ENCODE data around the gene DROSHA.
"Not testable (repeated sequence)": the region's sequence is repeated elsewhere in the genome, so short reads cannot be mapped to it uniquely, and the experiment has no call there.

Gene DROSHA, protein sequence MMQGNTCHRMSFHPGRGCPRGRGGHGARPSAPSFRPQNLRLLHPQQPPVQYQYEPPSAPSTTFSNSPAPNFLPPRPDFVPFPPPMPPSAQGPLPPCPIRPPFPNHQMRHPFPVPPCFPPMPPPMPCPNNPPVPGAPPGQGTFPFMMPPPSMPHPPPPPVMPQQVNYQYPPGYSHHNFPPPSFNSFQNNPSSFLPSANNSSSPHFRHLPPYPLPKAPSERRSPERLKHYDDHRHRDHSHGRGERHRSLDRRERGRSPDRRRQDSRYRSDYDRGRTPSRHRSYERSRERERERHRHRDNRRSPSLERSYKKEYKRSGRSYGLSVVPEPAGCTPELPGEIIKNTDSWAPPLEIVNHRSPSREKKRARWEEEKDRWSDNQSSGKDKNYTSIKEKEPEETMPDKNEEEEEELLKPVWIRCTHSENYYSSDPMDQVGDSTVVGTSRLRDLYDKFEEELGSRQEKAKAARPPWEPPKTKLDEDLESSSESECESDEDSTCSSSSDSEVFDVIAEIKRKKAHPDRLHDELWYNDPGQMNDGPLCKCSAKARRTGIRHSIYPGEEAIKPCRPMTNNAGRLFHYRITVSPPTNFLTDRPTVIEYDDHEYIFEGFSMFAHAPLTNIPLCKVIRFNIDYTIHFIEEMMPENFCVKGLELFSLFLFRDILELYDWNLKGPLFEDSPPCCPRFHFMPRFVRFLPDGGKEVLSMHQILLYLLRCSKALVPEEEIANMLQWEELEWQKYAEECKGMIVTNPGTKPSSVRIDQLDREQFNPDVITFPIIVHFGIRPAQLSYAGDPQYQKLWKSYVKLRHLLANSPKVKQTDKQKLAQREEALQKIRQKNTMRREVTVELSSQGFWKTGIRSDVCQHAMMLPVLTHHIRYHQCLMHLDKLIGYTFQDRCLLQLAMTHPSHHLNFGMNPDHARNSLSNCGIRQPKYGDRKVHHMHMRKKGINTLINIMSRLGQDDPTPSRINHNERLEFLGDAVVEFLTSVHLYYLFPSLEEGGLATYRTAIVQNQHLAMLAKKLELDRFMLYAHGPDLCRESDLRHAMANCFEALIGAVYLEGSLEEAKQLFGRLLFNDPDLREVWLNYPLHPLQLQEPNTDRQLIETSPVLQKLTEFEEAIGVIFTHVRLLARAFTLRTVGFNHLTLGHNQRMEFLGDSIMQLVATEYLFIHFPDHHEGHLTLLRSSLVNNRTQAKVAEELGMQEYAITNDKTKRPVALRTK (N-terminal part only)

GRCh38 chr5:31531888-31532547, at the start of gene DROSHA, which contains the start of gene C5orf22:
TSS of gene DROSHA (minus strand) at chr5:31532093. CDS start at chr5:31529059, 3,034 bp downstream.
TSS of gene C5orf22 (plus strand) at chr5:31532301. CDS start at chr5:31532393, 92 bp downstream.
- in situ Hi-C loops (cut with MboI; ENCODE audit: low sequenced_read_pairs), result no loop called here

- in situ Hi-C loops (cut with MboI; ENCODE audit: low sequenced_read_pairs), result loop anchor here (25.0 kb wide), 1 partner anchor 508 kb away; no protein-coding TSS in a partner anchor
Measured at GRCh38 chr5:31579558-31579957, 47.7 kb upstream of the DROSHA start.

DNA sequence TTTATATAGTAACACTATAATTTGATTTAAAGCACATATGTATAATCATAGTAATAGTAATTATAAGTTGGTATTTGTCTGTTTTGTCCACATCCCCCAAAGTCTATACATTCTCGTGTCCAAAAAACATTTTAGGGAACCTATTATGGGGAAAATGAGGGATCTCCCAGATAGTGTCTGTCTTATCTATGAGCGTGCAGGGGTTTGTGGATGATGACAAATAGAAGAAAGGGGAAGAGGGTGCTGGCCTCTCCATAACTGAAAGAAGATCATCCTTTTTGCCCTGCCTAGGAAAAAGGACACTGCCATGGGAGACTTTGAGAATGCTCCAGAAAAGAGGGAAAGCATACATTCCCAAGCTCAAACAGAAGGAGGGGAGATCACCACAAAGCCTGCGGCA, 45.5 kb upstream of the DROSHA start:
- in situ Hi-C loops (cut with MboI; ENCODE audit: low sequenced_read_pairs), result loop anchor here (25.0 kb wide), 1 partner anchor 510 kb away; no protein-coding TSS in a partner anchor

GRCh38 chr5:31574772-31575171, 42.9 kb upstream of the DROSHA start:
- in situ Hi-C loops (cut with MboI; ENCODE audit: low sequenced_read_pairs), result loop anchor here (25.0 kb wide), 1 partner anchor 513 kb away; no protein-coding TSS in a partner anchor

DNA sequence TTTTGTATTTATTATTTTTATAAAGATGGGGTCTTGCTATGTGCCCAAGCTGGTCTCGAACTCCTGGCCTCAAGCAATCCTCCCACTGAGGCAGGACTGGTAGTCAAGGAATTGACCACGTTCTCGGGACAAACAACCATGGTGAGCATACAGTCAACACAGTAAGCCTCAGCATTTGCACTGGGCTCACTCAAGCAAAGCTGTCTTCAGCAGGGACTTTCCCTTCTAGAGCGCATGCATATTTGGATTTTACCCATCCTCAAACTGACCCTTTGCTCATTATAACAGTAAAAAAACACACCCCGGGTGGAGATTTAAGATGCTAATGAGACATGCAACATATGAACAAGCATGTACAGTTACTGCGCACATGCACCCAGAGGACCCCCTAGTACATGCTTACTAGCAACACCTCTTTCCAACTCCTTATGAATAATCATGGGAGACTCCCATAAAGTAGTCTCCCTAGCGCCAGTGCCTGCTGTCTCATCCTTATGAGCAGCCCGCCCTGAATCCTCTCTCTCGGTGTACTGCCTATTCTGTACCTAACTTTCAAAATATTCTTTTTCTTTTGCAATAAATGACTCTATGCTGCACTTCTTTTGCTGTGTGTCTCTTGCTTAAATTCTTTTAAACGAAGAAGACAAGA, 41.7 kb upstream of the DROSHA start:
- in situ Hi-C loops (cut with MboI; ENCODE audit: low sequenced_read_pairs), result no loop called here

- in situ Hi-C loops (cut with MboI; ENCODE audit: low sequenced_read_pairs), result no loop called here
Measured at GRCh38 chr5:31569068-31569467, 37.2 kb upstream of the DROSHA start.

- in situ Hi-C loops (cut with MboI; ENCODE audit: low sequenced_read_pairs), result no loop called here
Measured at GRCh38 chr5:31568302-31568835, 36.5 kb upstream of the DROSHA start.

- in situ Hi-C loops (cut with MboI; ENCODE audit: low sequenced_read_pairs), result not testable (repeated sequence)
Measured at GRCh38 chr5:31566362-31566761, 34.5 kb upstream of the DROSHA start.

GRCh38 chr5:31563216-31563615, 31.3 kb upstream of the DROSHA start:
- in situ Hi-C loops (cut with MboI; ENCODE audit: low sequenced_read_pairs), result no loop called here

DNA sequence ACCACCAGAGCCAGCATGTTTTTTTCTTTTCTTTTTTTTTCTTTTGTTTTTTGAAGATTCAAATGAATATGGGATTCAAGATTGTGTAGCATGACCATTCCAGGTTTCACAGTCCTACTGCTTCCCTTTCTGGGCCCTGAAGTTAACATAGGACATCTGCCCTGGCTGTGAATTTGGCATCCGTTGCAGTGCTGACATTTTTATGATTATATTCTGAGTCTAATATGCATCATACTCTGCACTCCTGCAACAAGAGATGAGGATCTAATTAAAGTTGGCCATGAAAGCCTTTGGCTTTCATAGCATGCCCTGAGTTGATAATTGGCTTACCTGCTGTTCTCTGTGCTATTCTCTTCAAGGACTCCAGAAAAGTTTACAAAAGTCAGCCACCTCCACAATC, 30.1 kb upstream of the DROSHA start:
- in situ Hi-C loops (cut with MboI; ENCODE audit: low sequenced_read_pairs), result no loop called here

DNA sequence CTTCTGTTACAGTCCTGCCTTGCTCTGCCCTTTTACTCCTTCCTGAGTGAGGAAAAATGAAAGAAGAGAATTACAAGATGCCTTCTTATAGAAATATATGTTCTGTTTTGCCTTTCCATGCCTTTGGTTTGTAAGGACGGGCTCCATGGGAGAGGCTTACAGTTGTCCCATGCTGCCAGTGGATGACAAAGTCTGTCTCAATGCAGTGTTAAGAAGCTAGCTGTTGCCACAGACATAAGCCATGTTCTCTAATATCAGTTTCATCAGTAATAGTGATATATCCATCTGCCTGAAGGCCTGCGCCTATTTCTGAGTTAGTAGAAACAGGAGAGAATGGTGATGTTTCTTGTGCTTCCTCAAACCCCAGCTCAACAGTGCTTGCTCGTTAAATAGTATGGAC, 28.0 kb upstream of the DROSHA start:
- in situ Hi-C loops (cut with MboI; ENCODE audit: low sequenced_read_pairs), result no loop called here

DNA sequence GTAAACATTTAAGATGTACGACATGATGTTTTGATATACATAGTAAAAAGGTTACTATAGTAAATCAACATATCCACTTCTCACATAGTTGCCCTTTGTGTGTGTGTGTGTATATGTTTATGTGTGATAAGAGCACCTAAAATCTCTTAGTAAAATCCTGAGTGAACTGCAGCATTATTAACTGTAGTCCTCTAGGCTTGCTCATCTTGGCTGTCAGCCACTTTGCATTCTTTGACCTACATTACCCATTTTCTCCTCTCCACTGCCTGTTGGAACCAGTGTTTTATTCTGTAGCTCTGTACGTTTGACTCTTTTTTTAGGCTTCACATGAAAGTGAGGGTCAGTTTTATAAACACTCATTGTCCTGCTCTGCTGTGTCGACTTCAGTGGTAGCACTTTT, 24.6 kb upstream of the DROSHA start:
- in situ Hi-C loops (cut with MboI; ENCODE audit: low sequenced_read_pairs), result no loop called here

DNA sequence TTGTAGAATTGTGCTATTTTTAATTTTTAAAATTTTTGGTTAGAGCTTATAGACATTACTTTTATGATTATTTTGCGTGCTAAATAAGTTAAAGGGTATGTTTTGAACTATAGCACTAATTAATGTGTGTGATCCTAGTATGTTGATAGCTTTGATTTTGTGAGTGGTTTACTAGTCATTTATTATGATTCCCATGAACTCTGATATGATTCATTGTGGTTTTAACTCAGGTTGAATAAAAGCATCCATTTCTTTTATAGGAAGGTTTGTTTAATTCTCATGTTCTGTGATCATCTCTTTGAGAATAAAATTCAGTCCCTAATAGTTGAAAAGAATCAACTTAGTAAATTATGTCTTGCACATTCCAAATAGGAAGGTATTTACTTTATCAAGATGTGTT, 22.7 kb upstream of the DROSHA start:
- in situ Hi-C loops (cut with MboI; ENCODE audit: low sequenced_read_pairs), result no loop called here

- in situ Hi-C loops (cut with MboI; ENCODE audit: low sequenced_read_pairs), result no loop called here
Measured at GRCh38 chr5:31553863-31554262, 22.0 kb upstream of the DROSHA start.

DNA sequence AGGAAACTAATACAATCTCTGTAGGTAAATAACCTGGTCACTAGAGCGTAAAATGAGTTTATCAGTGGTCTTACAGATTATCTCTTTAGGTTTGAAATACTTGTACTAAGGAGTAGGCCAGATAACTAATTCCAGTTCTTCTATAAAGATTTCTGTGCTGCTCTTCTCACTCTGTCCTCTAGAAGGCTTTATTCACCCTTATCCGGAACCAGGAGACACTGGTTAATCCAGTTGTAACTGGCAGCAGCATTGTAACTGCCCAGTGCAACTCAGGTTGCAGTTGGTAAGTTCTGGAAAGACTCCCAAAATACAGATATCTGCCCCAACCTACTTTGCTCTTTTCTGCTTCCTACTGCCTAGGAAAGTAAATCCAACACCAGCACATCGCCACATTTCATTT, 20.0 kb upstream of the DROSHA start:
- in situ Hi-C loops (cut with MboI; ENCODE audit: low sequenced_read_pairs), result no loop called here

GRCh38 chr5:31549114-31549513, 17.2 kb upstream of the DROSHA start:
- in situ Hi-C loops (cut with MboI; ENCODE audit: low sequenced_read_pairs), result not testable (repeated sequence)

- in situ Hi-C loops (cut with MboI; ENCODE audit: low sequenced_read_pairs), result no loop called here
Measured at GRCh38 chr5:31537851-31538250, 6.0 kb upstream of the DROSHA start.

DNA sequence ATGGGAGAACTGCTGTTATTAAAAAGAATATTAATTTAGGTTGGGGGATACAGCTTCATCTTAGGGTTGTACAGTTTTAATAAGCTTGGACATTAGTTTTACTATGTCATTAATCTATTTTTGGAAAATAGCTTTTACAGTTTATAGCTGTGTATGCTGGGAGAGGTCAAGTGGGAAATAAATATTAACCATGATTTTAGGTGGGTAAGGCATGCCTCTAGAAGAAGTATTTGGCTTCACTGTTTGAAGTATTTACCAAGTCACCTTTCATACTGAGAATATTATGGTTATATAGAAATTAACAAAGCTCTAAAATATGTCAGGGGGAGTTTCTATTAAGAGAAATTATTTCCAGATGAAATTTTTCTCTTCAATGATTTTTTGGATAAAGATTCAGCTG, 5.5 kb upstream of the DROSHA start:
- in situ Hi-C loops (cut with MboI; ENCODE audit: low sequenced_read_pairs), result no loop called here

DNA sequence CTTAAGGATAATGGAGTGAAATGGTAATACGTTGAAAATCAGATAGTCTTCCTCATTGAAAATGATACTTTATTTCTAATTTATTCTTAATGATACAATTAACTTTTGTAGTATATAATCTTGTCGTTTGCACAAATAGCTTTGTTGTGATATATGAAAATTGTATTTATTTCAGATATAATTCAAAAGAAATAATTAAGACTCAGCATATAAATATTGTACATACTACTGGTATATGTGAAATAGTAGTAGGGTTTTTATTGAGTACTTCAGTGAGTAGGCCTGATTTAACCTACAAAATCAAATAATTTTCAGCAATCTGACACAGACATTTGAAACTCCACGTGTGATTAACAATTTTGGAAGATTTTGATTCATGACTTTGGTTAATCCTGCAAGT, 5.0 kb upstream of the DROSHA start:
- in situ Hi-C loops (cut with MboI; ENCODE audit: low sequenced_read_pairs), result no loop called here
